Glomerular endothelial cell (primary cell): ENCODE results near the gene ATG4A. TPM values are rescaled to one million over a fixed set of nuclear protein-coding genes. Genes with fewer than 3 reads are reported as not detected.

ENCODE experiments used
- DNase-seq: peaks from one replicate; pipeline ENCODE4 v3.0.0-alpha.2; 2011; ENCODE audit warnings: low read depth, low spot score; ENCODE audit errors: extremely low read depth
- total RNA-seq: library from RNA; depleted of rRNA; stranded (reverse); fragments of >200 nt; gene quantifications from 2 replicates; pipeline ENCODE4 v1.2.3, GENCODE V29; 2015

ATG4A gene
- total RNA-seq, 1 donor from 2014 or later: 22.6 TPM

GRCh38 chrX:108121291-108121690 lies 29.7 kb downstream of the ATG4A start:
- DNase-seq: no peak

- DNase-seq: no peak
Observed at GRCh38 chrX:108122748-108123147, 31.2 kb downstream of the ATG4A start.

DNA sequence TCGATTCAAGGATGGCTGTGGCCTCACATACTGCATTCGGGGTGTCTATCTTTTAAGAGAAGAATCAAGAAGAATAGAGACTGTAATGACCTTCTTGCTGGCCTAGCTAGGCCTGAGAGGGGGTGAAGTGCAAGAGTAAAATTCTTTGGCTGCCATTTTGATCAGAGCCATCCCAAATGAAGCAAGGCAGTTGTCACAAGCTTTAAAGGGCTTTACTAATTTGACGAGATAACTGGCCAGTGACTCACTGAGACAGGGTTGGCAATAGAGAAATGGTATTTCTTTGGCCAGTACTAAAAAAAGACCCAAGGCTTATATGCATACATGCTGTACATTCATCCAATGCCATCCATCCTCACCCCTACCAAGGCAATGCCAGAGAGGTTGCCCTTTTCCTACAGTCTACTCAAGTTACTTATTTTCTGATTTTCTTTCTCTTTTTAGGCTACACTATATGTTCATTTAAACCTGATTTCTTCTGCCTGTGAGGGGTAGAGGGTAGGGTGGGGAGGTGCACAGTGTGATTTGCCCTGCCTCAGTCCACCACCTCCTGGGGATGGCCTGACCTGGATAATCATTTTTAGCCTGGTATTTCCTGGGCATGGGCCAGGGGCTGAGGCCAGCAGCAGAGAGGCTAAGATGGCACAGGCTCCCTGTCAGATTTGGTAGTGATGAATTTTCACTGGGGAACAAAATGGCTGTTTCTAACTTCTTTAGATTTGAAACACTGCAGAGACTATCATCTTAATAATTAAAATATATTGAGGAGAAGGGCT lies 32.2 kb downstream of the ATG4A start:
- no peak for DNase-seq

DNA sequence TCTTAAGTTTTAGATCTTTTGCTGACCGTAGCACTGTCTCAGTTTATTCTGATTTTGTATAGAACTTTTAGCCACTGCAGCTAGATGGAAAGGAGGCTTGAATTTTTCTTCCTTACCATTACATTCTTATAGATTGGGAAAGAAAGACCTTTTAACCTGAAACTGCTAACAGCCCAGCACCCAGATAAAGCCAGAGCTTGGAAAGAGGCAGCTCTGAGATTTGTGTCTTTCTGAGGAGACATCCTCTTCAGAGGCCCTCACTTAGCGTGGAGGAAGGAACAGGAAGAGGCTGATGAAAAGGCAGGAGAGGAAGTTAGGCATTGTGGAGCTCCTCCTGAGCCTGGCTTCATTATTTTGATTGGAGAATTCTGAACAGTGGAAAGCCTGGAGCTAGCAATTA lies 35.1 kb downstream of the ATG4A start:
- no peak for DNase-seq

DNA sequence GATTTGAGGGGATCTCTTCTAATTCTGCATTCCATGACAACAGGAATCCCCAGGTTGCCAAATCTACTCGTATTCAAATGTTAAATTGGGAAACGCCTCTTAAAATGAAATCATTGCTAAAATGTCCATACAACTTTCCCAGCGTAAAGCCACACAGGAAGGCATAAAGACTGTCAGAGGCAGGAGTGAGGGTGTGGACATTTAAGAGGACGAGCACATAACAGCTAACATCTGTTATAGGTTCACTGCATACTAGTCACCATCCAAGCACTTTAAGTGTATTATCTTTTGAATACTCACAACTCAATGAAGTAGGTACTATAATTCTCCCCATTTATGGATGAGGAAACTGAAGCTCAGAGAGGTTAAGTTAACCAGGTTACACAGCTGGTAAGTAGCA lies 35.6 kb downstream of the ATG4A start:
- DNase-seq: no peak

DNA sequence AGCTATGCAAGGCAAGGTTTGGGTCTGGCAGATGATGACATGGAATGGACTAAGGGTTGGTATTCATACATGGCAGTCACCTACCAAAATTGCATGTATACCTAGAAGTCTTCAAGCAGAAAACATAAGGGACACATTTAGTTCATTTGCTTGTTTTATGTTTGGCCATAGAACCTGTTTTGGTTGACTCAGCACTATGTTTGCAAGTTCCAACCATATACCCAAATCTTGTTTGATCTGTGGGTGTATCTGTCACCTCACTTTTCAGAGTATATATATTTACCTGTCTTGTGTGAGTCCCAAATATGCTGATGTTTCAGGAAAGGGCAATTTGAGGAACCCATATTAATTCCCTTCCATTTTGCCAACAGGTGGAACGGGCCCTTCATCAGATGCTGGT lies 39.3 kb downstream of the ATG4A start:
- no peak for DNase-seq

- peak; percentile 77 for DNase-seq
Observed at GRCh38 chrX:108131471-108131870, 39.9 kb downstream of the ATG4A start.

- no peak for DNase-seq
Observed at GRCh38 chrX:108132034-108132433, 40.5 kb downstream of the ATG4A start.

DNA sequence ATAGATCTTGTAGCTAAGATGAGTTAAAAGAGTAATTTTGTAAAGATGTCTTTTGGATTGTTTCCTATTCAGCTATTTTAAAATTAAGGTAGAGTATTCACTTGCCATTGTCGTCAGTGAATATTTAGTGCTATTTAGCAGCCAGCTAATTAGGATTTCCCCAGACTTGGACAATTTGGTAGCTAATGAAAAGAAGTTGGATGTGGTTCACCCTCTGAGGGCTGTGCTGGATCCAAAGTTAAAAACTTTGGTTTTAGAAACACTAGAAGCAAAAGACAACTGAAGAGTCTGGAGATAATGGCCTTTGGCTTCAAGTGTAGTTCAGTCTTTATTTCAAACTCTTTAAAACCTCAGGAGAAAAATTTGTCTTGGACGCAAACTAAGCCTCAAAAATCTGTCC lies 41.3 kb downstream of the ATG4A start:
- DNase-seq: no peak

DNA sequence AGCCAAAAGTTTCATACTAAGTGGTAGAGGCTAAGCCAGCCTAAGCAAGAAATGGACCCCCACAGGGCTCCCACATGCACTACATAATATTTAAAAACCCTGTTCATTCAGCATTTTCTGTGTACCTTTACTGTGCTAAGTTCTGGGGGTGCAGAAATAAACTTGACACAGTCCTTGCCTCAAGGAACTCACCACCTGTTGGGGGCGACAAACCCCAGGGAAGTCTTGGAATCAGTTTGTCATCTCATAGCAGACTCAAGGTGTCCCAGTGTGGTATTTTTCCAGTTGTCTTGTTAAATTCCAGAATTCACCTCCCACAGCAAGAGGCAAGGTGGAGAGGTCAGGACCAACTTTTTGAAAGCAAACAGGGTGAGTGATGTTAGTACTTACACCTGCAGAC lies 43.1 kb downstream of the ATG4A start:
- no peak for DNase-seq

DNA sequence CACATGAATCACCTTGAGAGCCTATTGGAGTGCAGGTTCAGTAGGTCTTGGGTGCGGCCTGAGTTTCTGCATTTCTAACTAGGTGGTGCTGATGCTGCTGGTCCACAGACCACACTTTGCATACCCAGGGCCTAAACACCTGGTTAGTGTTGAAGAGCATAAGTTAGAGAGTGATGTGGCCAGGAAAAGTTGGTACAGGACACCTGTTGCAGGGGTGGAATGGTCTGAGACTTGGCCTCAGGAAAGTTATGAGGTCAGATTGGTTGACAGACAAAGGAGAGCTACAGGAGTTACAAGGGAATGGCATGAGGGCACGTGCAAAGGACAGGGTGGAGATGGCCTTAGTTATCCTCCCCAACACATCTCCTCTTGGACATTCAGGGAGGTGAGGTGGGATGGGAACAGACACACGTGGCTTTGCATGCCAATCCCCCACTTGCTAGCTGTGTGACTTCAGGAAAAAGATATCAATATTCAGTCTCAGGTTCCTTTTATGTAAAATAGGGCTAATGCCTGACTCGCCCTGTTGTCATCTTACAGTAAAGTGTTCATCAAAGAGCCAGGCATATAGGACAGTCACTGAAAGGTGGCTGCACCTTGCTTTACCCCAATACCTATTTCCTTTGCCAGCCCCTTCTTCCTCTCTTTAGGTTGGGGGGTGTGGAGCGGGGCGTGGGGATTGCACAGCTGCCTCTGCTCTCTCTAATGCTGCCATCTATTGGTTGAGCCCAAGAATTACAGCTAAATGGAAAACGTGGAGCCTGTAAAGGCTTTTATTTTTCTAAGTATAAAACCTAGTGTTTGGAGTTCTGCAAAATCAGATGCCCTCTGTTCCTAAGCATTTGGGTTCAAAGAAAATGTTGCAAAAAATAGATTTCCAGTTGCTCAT lies 47.5 kb downstream of the ATG4A start:
- DNase-seq: no peak

DNA sequence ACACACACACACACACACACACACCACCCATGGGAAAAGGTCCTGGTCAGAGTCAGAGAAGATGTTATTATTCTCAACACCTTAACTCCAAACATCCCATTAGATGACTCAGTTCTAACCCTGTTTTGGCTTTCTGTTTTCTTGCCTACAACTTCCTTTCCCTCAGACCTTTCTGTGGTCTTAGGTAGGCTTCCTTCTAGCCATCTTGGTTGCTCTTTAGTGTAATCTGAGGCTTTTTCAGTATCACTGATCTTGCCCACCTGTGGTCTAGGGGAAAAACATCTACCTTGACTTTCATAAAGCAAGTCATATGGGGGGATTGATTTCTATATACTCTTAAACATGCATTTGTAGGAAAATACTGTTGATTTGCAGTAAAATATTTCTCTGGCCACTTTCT lies 56.9 kb downstream of the ATG4A start:
- no peak for DNase-seq

- DNase-seq: no peak
Observed at GRCh38 chrX:108156082-108156481, 64.5 kb downstream of the ATG4A start.

DNA sequence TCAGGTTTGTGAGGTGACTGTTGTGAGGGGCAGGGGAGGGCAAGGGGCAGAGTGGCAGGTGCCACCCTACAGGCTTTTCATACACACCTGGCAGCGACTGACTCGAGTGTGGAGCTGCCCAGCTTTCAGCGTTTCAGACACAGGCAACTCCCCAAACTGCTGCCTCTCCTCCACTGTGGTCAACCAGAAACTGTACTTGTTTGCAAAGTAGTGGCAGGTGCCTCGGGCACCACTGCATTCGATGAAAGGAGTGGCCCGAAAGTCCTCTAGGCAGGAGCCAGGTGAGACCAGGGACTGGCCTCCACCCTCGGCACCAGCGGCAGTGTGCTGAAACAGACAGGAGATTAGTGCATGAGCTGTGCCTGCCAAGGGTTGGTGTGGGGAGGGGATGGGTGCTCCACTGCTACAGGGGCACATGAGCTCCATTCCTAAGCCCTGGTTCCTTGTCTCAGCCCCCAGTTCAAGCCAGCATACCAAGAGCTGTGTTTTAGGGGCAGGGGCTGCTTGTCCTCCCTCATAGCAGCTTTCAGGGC lies 65.4 kb downstream of the ATG4A start:
- no peak for DNase-seq

DNA sequence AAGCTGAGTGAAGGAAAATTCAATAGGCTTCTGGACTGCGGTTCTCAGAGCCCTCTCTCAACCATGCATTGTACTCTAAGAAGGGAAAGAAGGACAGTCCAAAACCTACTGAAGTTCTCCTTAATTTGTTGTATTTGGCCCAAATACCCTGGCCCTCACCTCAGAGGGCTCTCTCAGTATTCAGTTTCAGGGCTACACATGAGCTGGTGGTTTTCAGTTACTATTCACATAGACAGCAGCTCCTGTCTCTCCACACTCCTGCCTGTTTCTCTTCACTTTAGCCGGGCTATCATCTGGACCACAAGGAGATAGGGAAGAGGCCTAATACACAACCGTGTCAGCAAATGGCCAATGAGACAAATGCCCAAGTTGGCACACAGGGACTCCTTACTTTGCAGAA lies 66.0 kb downstream of the ATG4A start:
- no peak for DNase-seq

- no peak for DNase-seq
Observed at GRCh38 chrX:108159028-108159670, 67.6 kb downstream of the ATG4A start.

DNA sequence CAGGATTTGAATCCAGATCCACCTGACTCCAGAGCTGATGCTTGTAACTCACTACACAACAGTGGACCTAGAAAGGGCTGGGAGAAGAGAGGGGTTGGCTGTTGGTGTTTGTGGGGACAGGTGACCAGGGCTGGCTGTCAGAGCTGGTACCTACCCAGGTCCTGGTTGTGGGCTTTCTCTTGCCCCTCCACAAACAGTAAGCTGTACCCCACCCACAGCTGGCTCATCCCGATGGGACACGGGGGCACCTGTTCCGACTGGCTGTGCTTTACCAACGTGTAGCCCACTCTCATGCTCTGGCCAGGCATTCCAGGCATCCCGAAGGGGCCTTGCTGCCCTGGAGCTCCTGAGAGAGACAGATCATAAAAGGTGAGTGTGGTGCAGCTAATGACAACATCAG lies 68.7 kb downstream of the ATG4A start:
- no peak for DNase-seq

DNA sequence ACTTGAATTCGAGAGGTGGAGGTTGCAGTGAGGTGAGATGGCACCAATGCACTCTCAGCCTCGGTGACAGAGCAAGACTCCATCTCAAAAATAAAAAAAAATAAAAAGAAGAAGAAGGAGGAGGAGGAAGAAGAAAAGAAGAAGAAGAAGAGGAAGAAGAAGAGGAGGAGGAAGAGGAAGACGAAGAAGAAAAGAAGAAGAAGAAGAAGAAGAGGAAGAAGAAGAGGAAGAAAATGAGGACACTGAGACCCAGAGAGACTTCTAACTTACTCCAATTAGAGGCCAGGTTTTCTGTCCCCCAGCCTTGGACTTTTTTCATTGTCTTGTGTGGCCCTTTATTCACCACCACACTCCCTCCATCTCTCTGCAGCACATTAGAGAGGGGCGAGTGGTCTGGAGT lies 70.7 kb downstream of the ATG4A start:
- DNase-seq: no peak

GRCh38 chrX:108163333-108164082 lies 71.9 kb downstream of the ATG4A start:
- DNase-seq: no peak

GRCh38 chrX:108165383-108166111 lies 74.0 kb downstream of the ATG4A start:
- DNase-seq: no peak
